IPS-11a (cell line): ENCODE data around the gene ABCC1.

Source experiments
- H3K4me3 ChIP-seq: one replicate; pipeline ENCODE4 v1.5.1; 2013; ENCODE audit warnings: low read depth, low read length, control low read depth

ABCC1 gene

DNA sequence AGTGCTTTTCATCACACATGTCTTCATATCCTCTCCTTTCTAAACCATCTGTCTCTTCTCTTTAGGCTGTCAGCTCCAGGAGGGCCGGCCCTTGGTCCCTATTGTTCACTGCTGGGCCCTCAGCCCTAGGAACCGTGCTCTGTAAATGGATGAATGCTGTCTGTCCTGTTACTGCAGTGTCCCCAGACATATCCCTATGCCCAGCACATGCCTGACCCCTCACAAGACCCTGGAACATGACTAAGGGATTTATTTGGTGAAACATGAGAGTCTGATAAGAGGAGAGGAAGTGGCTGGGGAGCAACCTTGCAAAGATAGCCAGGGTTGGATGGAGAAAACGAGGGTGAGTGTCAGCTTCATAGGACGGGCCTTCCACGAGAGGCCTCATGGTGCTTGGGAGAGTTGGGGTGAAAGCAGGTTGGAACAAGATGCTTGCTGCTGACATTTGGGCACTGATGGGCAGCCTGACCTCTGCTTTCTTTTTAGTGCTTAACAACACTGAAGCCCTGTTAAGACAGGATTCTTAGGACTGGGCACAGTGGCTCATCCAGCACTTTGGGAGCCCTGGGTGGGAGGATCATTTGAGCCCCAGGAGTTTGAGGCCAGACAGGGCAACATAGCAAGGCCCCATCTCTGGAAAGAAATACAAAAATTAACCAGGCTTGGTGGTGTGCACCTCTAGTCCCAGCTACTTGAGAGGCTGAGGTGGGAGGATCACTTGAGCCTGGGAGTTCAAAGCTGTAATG is 39.0 kb downstream of the ABCC1 start:
- H3K4me3 ChIP-seq: no peak overlapping the region

DNA sequence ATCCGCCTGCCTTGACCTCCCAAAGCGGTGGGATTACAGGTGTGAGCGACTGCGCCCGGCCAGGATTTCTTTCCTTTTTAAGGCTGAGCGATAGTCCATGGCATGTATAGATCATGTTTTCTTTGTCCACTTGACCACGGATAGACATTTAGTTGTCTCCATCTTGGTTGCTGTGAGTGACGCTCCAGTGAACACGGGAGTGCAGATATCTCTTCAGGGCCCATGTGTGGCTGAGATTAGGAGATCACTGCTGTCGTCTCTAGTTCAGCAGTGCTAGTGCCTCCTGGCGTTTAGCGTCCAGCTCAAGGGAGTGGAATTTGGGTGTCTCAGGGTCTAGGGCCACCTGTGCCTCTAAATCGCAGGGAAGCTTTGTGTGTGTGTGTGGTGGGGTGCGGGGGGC is 41.5 kb downstream of the ABCC1 start:
- no peak overlapping the region for H3K4me3 ChIP-seq

DNA sequence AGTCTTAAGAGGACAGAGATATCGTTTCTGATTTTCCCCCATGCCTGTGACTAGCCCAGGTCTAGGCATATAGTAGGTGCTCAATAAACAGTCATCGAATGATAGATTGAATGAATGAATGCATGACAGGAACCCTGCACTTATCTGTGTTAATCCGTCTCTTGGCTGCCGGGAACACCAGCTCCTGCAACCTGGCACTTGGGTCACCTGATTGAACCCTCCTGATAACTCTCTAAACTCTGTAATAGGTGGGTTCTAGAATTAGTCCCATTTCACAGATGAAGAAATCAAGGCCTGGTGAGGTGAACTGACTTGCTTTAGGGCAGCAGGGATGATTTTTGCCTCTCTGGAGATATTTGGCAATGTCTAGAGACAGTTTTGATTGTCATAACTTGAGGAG is 43.7 kb downstream of the ABCC1 start:
- H3K4me3 ChIP-seq: no peak overlapping the region

DNA sequence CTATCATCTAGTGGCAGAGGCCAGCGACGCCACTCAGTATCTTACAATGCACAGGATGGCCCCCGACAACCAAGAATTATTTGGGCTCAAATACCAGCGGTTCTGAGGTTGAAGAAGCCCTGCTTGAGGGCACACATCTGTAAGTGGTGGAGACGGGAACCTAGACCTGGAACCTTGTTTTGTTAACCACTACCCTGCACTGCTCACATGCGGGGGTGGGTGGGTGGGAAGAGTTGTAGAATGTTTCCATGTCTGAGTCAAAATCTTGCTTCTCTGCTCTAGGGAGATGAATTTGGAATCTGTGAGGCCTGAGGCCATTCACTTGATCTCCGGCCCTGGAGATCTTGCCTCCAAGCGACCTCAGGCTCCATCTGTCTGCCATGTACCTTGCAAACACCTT is 44.1 kb downstream of the ABCC1 start:
- H3K4me3 ChIP-seq: no peak overlapping the region

DNA sequence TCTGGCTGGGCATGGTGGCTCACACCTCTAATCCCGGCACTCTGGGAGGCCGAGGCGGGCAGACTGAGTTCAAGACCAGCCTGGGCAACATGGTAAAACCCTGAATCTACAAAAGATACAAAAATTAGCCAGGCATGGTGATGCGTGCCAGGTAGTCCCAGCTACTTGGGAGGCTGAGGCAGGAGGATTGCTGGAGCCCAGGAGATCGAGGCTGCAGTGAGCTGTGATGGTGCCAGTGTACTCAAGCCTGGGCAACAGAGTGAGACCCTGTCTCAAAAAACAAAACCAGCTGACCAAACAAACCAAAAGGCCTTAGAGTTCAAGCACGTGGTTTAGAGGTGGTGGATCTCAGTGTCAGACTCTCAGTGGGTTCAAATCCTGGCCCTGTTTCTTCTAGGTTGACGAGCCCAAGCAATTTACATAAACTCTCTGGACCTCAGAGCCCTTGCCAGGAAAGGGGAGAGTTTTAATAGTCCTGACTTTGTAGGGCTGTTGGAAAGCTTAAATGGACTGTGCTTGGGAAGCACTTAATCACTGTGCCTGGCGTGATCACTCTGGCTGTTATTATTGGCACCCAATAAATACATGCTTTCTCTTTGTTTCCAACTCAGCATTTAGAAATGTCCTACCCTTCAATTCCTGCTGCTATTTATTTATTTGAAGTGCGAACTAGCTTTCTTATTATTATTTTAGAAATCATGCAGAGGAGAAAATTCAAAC is 44.7 kb downstream of the ABCC1 start:
- H3K4me3 ChIP-seq: no peak overlapping the region

DNA sequence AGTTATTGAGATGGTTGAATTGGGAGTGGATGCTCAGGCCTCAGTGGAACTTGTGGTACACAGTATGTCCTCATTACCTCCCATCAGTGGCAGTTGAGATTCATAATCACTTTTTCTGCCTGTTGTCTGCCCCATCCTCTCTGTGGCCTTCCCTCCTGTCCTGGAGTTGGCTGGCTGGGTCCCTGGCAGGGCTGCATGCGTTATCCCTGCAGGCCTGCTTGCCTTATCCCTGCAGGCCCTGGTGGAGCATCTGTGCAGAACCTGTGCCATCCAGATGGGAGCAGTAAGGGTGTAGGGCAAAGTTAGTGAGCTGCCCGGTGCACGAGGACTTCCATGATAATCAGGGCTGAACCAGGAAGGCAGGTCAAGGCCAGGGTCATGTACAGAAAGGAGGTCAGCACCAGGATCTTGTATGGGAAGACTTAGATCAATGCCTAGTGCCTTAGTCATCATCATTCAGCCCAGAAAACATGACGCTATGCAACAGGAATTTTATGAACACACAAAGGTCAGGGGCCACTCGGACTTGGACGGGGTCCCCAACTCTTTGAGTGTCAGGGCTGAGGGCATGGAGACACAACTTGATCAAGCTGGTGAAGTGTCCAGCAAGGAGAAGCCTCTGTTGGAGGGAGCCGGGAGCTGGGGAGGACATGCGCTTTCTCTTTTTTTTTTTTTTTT is 47.2 kb downstream of the ABCC1 start:
- no peak overlapping the region for H3K4me3 ChIP-seq

DNA sequence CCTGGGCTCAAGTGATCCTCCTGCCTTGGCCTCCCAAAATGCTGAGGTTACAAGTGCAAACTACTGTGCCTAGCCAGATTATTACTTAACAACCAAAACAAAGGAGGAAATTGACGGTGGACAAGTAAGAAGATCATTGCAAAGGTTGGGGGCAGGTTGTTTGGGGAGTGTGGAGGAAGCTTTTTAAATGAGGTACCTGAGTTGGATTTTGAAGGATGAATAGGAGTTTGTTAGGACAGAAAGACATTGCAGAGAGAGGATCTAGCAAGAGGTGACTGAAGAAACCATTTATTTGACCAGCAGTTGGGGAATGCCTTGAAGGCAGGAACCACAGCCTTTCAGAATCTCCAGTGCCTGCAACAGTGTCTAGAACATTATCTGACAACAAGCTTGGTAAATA is 51.3 kb downstream of the ABCC1 start:
- no peak overlapping the region for H3K4me3 ChIP-seq

DNA sequence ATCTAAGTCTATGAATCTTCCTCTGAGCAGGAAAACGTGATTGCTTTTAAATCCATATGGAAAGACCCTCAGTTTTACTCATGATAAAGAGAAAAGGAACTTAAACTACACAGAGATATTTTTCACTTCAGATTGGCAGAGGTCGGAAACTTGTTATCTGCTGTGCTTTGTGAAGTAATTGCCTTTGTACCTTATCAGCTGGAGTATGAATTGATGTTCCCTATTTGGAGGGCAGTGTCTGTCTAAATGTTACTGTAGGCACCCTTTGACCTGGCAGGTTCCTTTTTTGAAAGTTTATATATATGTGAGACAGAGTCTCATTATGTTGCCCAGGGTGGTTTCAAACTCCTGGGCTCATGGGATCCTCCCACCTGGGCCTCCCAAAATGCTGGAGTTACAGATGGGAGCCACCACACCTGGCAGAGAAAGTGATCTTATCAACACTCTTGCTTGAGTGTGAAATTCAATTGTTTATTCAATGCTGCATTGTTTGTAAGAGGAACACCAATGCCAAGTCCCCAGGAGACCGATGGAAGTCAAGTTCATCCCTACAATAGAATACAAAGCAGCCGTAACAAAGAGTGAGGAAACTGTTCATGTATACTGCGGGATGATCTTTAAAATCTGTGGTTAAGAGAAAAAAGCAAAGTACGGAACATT is 52.3 kb downstream of the ABCC1 start:
- no peak overlapping the region for H3K4me3 ChIP-seq

DNA sequence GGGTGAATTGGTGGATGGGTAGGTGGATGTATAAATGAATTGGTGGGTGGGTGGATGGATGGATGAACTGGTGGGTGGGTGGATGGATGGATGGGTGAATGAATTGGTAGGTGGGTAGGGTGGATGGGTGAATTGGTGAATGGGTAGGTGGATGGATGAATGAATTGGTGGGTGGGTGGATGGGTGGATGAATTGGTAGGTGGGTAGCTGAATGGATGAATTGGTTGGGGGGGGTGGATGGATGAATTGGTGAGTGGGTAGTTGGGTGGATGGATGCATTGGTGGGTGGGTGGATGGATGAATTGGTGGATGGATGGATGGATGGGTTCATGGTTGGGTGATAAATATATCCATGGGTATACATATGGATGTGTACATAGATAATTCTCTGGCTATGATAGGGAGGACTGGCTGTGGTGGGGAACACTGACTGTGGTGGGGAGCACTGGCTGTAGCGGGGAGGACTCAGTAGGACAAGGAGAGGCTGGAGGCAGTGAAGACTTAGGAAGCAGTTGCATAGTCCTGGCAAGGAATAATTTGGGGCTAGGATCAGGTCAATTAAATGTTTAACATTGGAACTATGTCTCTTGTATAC is 54.4 kb downstream of the ABCC1 start:
- no peak overlapping the region for H3K4me3 ChIP-seq

DNA sequence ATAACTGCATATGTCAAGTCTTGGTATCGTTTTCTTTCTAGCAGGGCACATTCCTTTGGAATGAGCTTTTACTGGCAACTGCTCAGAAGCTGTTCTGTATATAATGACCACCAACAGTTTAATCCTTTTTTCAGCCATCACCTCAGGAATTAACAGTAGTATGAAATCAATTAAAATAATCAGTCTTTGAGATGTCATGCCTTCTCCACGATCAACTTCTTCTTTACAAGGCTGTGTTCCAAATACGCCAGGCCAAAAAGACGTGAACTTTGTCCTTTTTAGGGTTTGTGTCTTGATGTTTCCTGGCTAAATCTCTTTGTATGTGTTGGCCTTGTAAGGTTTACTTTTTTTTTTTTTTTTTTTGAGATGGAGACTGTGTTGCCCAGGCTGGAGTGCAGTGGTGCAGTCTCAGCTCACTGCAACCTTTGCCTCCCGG is 54.9 kb downstream of the ABCC1 start:
- no peak overlapping the region for H3K4me3 ChIP-seq

DNA sequence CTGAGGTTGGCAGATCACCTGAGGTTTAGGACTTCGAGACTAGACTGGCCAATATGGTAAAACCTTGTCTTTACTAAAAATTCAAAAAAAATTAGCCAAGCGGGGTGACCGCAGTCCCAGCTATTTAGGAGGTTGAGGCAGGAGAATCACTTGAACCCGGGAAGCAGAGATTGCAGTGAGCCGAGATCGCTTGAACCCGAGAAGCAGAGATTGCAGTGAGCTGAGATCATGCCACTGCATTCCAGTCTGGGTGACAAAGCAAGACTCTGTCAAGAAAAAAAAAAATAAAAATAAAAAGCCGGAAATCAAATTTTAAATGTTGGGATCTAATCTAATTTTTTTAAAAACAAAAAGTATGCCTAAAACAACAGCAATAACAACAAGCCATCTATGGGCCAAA is 56.3 kb downstream of the ABCC1 start:
- no peak overlapping the region for H3K4me3 ChIP-seq

DNA sequence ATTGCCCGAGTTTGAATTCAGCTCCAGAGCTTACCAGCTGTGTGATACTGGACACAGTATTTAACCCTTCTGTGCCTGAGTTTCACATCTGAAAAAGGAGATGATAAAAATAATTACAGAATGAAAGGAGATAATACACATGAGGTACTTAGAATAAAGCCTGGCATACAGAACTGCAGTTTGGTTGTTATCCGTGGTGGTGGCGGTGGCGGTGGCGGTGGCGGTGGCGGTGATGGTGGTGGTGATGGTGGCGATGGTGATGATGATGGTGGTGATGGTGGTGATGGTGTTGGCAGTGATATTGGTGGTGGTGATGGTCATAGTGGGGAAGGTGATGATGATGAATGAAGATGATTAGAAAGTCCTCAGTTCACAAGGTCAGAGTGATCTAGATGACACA is 57.2 kb downstream of the ABCC1 start:
- no peak overlapping the region for H3K4me3 ChIP-seq

DNA sequence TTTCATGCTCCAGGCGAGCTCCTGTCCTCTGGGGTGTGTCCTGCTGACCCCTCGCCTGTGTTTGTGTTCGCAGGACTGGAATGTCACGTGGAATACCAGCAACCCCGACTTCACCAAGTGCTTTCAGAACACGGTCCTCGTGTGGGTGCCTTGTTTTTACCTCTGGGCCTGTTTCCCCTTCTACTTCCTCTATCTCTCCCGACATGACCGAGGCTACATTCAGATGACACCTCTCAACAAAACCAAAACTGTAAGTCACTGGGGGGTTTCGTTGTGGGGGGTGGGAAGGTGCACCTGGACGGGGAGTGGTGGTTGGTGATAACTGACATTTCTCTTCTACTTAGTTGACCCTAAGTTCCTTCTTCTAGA is 58.3 kb downstream of the ABCC1 start:
- no peak overlapping the region for H3K4me3 ChIP-seq

DNA sequence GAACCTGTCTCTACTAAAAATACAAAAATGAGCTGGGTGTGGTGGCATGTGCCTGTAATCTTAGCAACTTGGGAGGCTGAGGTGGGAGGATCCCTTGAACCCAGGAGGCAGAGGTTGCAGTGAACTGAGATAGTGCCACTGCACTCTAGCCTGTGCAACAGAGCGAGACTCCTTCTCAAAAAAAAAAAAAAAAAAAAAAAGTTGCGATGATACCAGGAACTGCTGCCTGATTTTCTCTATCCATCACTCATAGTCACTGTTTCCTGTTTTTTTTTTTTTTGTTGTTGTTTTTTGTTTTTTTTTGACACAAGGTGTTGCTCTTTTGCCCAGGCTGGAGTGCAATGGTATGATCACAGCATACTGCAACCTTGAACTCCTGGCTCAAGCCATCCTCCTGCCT is 59.2 kb downstream of the ABCC1 start:
- H3K4me3 ChIP-seq: no peak overlapping the region

DNA sequence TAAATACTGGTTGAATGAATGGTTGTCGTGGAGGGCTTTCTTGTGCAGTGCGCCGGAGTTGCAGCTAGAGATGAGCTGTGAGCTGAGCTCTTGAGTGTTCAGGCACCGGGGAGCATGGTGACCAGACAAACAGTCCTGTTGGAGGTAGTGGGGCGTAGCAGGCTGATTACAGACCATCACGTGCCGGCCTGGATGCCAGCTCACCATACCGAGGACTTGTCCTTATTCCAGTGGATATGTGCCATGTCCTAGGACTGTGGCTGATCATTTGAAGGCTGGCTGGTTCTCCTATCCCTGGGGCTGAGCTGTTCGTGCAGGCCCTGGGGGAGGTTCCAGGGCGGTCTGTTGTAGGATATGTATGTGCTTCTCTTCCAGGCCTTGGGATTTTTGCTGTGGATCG is 60.0 kb downstream of the ABCC1 start:
- no peak overlapping the region for H3K4me3 ChIP-seq

DNA sequence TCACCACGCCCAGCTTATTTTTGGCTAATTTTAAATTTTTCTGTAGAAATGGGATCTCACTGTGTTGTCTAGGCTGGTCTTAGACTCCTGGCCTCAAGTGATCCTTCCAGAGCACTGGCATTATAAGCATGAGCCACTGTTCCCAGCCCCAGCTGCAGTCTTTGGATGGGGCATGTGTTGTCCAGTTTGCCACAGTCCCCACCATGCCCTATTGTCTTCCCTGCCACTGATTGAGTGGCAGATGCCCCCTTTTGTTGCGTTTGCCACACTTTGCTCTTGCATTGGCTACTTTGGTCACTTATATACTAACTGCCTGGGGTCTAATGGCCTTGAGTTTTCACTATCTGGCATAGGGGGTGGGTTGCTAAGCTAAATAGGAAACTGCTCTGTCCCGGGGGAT is 60.8 kb downstream of the ABCC1 start:
- no peak overlapping the region for H3K4me3 ChIP-seq

DNA sequence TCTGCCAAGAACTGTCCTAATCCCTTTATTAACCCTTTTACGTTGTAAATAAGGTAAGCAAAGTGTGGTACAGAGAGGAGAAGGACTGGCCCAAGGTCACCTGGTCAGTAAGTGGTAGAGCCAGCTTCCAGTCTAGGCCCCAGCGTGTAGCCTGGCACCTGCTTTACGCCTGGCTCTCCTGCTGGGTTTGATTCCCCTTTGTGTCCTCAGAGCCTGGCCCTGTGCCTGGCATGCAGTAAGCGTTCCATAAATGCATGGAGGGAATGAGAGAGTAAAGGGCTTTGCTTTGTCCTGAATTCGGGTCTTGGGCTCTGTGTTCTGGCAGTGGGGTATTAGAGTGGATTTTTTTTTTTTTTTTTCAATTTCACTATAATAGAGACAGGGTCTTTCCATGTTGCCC is 62.7 kb downstream of the ABCC1 start:
- H3K4me3 ChIP-seq: no peak overlapping the region

DNA sequence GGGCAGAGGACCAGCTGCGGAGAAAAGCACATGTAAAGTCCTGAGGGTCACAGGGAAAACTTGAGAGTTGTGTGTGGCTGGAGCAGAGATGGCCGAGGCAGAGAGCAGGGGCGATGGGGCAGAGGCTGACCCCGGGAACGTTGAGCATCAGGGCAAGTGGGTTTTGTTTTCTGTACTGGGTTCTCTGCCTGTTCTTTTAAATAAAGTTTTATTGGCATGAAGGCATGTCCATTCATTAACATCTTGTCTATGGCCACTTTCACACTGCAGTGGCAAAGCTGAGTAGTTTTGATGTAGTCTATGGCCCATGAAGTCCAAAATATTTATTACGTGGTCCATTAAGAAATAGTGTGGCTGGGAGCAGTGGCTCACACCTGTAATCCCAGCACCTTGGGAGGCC is 64.4 kb downstream of the ABCC1 start:
- no peak overlapping the region for H3K4me3 ChIP-seq

DNA sequence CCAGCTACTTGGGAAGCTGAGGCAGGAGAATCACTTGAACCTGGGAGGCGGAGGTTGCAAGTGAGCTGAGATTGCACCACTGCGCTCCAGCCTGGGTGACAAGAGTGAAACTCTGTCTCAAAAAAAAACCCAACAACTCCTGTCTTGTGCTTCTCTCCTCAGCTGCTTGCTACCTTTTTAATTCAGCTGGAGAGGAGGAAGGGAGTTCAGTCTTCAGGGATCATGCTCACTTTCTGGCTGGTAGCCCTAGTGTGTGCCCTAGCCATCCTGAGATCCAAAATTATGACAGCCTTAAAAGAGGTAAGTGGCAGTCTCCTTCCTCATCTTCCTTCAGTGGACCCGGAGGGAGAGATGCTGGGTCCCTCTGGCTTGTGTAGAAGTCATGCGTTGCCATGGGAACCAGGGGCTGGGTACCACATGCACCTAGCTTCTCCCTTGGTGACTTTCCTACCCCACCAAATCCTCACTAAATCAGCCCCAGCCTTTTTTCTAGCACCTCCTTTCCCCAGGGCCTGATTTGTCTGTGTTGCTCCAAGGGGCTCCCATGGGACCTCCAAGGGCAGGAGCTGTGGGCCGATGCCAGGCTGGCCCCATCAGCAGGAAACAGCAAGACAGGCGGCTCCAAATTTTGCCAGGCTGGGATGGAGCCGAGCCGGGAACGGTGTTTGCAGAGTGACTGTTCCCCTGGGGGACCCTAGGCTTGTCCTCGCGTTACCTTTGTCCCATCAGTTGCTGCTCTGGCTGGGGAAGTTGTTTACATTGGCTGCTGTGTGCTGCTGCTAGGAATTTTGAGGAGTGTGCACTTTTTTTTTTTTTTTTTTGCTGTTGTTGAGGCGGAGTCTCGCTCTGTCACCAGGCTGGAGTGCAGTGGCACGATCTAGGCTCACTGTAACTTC is 65.2 kb downstream of the ABCC1 start:
- no peak overlapping the region for H3K4me3 ChIP-seq

DNA sequence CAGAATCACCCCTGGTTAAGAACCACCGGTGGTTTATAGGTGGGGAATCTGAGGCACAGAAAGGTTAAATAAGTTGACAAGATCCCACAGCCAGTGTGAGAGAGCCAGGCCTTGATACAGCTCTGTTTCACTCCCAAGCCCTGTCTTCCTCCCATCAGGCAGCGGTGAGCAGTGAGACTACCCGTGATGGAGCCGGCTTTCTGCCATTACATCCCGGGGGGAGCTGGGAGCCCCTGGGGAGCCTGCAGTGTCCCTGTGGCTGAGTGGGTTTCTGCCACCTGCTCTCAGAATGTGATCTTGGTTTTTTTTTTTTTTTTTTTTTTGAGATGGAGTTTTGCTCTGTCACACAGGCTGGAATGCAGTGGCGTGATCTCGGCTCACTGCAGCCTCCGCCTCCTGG is 66.4 kb downstream of the ABCC1 start:
- no peak overlapping the region for H3K4me3 ChIP-seq
